OCI-LY7 (cell line): ENCODE measurements around the gene TBPL1. TPM values are rescaled to one million over a fixed set of nuclear protein-coding genes. Genes with fewer than 3 reads are reported as not detected.

Source experiments
- BruUV-seq: library from RNA; stranded (reverse); fragments of 400-500 nt; replicated peaks from 2 replicates; lab custom pipeline; 2021; lab: Mats Ljungman, UMichigan
- CTCF ChIA-PET: fragments of 300-600 bp; sonication (Branson Sonifier 250); formaldehyde crosslinking; loops from one replicate; lab custom pipeline; 2022; ENCODE audit warnings: antibody characterized with exemption; ENCODE audit not compliant: unreplicated experiment; lab: Charles Lee
- POLR2A ChIA-PET: fragments of 300-600 bp; sonication (Branson Sonifier 250); formaldehyde crosslinking; loops from one replicate; lab custom pipeline; 2022; ENCODE audit warnings: antibody characterized with exemption; lab: Charles Lee
- DNase-seq: peaks from one replicate; pipeline ENCODE4 v3.0.0-alpha.2; 2015; ENCODE audit warnings: low spot score
- H2AFZ ChIP-seq: fragments of 200-600 bp; sonication (generic), shearing (Covaris generic); 2 replicates; pipeline ENCODE4 v1.6.1; 2014; ENCODE audit warnings: mild to moderate bottlenecking, antibody characterized with exemption, low read length, moderate library complexity
- H3K27ac ChIP-seq: fragments of 200-600 bp; sonication (generic); 2 replicates; pipeline ENCODE4 v1.5.1; 2014; ENCODE audit warnings: mixed run types, low read depth, mild to moderate bottlenecking, moderate library complexity, low read length, inconsistent platforms; ENCODE audit not compliant: poor library complexity, severe bottlenecking
- H3K36me3 ChIP-seq: fragments of 200-600 bp; sonication (generic); 2 replicates; pipeline ENCODE4 v1.6.1; 2014; ENCODE audit warnings: mild to moderate bottlenecking, antibody characterized with exemption, low read length, moderate library complexity, mixed read lengths; ENCODE audit not compliant: insufficient read depth
- H3K4me1 ChIP-seq: fragments of 200-600 bp; sonication (generic); 2 replicates; pipeline ENCODE4 v1.5.1; 2014; ENCODE audit warnings: mild to moderate bottlenecking, low read length; ENCODE audit not compliant: insufficient read depth, poor library complexity, severe bottlenecking
- H3K4me2 ChIP-seq: fragments of 200-600 bp; sonication (generic); 2 replicates; pipeline ENCODE4 v1.6.1; 2014; ENCODE audit warnings: mild to moderate bottlenecking, low read length
- H3K4me3 ChIP-seq: fragments of 200-600 bp; sonication (generic); 2 replicates; pipeline ENCODE4 v1.5.1; 2014; ENCODE audit warnings: mild to moderate bottlenecking, low read depth, low read length; ENCODE audit not compliant: poor library complexity, severe bottlenecking
- H3K79me2 ChIP-seq: fragments of 200-600 bp; sonication (generic); 2 replicates; pipeline ENCODE4 v1.6.1; 2016; ENCODE audit warnings: low read depth, mild to moderate bottlenecking, low read length, moderate library complexity, mixed read lengths; ENCODE audit not compliant: insufficient read depth
- H3K9me2 ChIP-seq: fragments of 200-600 bp; sonication (generic); 2 replicates; pipeline ENCODE4 v1.6.1; 2016; ENCODE audit warnings: mild to moderate bottlenecking, low read length, mixed read lengths; ENCODE audit not compliant: insufficient read depth
- H3K9me3 ChIP-seq: fragments of 200-600 bp; sonication (generic); 2 replicates; pipeline ENCODE4 v1.6.1; 2014; ENCODE audit warnings: mild to moderate bottlenecking, mixed run types, low read length, mixed read lengths
- H4K20me1 ChIP-seq: fragments of 200-600 bp; sonication (generic); 2 replicates; pipeline ENCODE4 v1.6.1; 2014; ENCODE audit warnings: mild to moderate bottlenecking, antibody characterized with exemption, low read length, moderate library complexity, mixed read lengths; ENCODE audit not compliant: insufficient read depth
- CTCF ChIP-seq: fragments of 200-600 bp; sonication (generic); conservative IDR thresholded peaks from 2 replicates; pipeline ENCODE4 v1.5.1; 2014; ENCODE audit warnings: mild to moderate bottlenecking, antibody characterized with exemption, low read length, moderate library complexity, mixed read lengths
- EZH2phosphoT487 ChIP-seq: fragments of 200-600 bp; sonication (generic); IDR thresholded peaks from 2 replicates; pipeline ENCODE4 v1.6.1; 2018; ENCODE audit warnings: low read depth, borderline replicate concordance, mild to moderate bottlenecking, mixed run types, antibody characterized with exemption, low read length, moderate library complexity, mixed read lengths
- intact Hi-C: fragments of 100-400 bp; cut with micrococcal nuclease; formaldehyde crosslinking; loops from one replicate; pipeline ENCODE4 v1.10.0; 2022; ENCODE audit not compliant: unreplicated experiment
- total RNA-seq, 2 experiments: library from RNA; depleted of rRNA in 1 of 2; stranded (reverse); fragments of >200 nt in 1 of 2; shearing (Covaris generic) in 1 of 2; gene quantifications; 2 replicates each; pipeline ENCODE4 v1.2.3, GENCODE V29; 2014 to 2022

TBPL1 gene
- total RNA-seq, 2 experiments from 2014 or later: 27.8 to 47.7 TPM

DNA sequence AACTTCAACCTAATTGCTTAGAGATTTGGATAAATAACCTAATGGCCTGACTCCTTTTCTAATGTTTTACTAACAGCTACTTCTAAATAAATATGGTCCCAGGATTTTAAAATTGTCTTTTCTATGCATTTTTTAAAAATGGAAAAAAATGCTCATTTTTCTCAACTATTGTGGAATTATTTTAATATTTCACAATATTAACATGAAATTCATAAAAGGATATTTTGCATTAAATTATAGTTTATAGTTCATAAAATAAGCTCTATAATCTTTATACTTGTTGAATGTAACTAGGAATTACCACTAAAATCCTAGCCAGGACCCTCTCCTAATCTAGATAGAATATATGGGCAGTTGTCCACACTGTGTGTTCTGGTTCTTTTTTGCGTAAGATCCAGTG, 37.3 kb downstream of the TBPL1 start:
- CTCF ChIA-PET: interaction anchor here (1.0 kb wide), 1 partner anchor 134 kb away, joined by 3 read pairs; no protein-coding TSS in a partner anchor
- Histone ChIP-seq H3K9me3 (no peaks in the 10 kb centered on the region), H4K20me1 (no peaks in the 10 kb centered on the region), H3K9me2 (no peaks in the 10 kb centered on the region), H3K79me2 (no peaks in the 10 kb centered on the region), H2AFZ (no peak overlapping the region), H3K4me1 (no peaks in the 10 kb centered on the region), H3K27ac (no peak overlapping the region), H3K36me3 (peaks cover 39% of the 10 kb centered on the region), H3K4me3 (no peak overlapping the region), H3K4me2 (no peak overlapping the region)
- no TSS peak for BruUV-seq
- DNase-seq: no peak
- POLR2A ChIA-PET: interaction anchor here (0.7 to 5.2 kb wide), 4 partner anchors 10 to 37 kb away, joined by 3 to 24 read pairs (median 4); no protein-coding TSS in a partner anchor
- no peak for TF ChIP-seq EZH2phosphoT487
- TF ChIP-seq CTCF: no peak
- intact Hi-C loops: no loop called here

DNA sequence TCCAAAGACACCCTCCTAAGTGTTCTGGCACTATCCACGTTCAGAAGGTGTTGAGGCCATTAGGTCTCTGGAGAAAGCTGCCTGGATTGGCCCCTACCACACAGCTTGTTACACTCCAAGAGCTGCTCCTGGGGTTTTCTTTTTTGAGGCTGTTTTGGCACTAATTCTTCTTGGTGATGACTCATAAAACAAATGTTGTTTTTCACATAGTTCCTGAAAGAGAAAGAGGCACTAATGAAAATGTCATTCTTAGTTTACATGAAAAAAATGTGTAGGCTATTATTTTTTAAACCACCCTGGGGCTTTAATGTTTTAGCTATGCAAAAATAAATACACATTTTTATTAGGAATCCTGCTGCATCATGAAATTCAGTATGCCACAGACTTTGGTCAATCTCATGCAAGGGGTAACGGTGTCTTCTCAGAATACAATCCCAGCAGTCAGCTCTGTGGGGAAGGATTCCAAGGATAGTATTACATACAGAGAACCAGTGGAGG, 38.1 kb downstream of the TBPL1 start:
- no TSS peak for BruUV-seq
- ChIA-PET POLR2A (interaction anchor here (0.9 to 5.2 kb wide), 4 partner anchors 9 to 53 kb away, joined by 3 to 24 read pairs (median 6); no protein-coding TSS in a partner anchor), CTCF (interaction anchor here (1.0 kb wide), 1 partner anchor 133 kb away, joined by 3 read pairs; no protein-coding TSS in a partner anchor)
- no peak for DNase-seq
- H3K4me1 ChIP-seq: no peaks in the 10 kb centered on the region
- no peaks in the 10 kb centered on the region for H3K79me2 ChIP-seq
- no peaks in the 10 kb centered on the region for H4K20me1 ChIP-seq
- no peak for TF ChIP-seq CTCF
- TF ChIP-seq EZH2phosphoT487: no peak
- no peaks in the 10 kb centered on the region for H3K9me3 ChIP-seq
- H3K36me3 ChIP-seq: peaks cover 30% of the 10 kb centered on the region
- no peak overlapping the region for H3K27ac ChIP-seq
- no peaks in the 10 kb centered on the region for H3K9me2 ChIP-seq
- intact Hi-C loops: no loop called here
- H2AFZ ChIP-seq: no peak overlapping the region
- H3K4me2 ChIP-seq: no peak overlapping the region
- no peak overlapping the region for H3K4me3 ChIP-seq

DNA sequence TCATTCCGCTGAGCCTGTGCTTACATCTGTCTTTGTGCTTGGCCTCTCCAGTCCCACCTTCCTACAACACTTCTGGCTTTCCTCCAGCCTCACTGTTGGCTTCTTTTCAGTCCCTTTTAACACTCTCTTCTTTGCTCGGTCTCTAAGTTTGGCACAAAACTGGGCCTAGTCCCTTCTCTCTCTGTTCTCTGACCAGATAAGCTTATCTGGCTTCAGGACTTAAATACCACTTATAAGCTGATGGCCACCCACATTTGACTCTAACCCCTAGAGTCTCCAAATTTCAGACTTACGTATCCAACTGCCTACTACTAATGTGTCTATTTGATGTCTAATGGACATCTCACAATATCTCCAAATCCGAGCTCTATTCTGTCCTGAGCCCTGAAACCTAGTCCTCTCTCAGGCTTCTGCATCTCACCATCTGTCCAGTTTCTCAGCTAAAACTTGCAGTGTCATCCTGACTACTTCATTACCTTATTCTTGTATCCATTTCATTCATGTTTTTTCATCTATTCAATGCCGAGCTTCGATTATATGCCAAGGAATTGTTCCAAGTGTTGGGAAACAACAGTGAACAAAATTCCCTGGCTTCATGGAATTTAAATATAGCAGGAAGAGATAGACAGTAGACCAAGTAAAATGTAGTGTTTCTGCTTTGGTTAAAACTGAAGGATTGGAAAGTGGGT, 40.1 kb downstream of the TBPL1 start:
- Histone ChIP-seq H2AFZ (no peak overlapping the region), H4K20me1 (no peaks in the 10 kb centered on the region), H3K4me3 (no peak overlapping the region), H3K4me1 (no peaks in the 10 kb centered on the region), H3K27ac (no peak overlapping the region), H3K36me3 (peaks cover 11% of the 10 kb centered on the region; the same call in 1 of the 2 replicates), H3K9me3 (no peaks in the 10 kb centered on the region), H3K79me2 (no peaks in the 10 kb centered on the region), H3K4me2 (no peak overlapping the region), H3K9me2 (no peaks in the 10 kb centered on the region)
- intact Hi-C loops: no loop called here
- CTCF ChIA-PET: no interaction called here
- BruUV-seq: no TSS peak
- DNase-seq: no peak
- TF ChIP-seq EZH2phosphoT487: no peak
- POLR2A ChIA-PET: interaction anchor here (1.6 kb wide), 1 partner anchor 29 kb away, joined by 5 read pairs; no protein-coding TSS in a partner anchor
